Astrocyte of the cerebellum (primary cell): ENCODE data around the gene TBX5.

Experiments used
- DNase-seq: peaks from one replicate; pipeline ENCODE4 v3.0.0-alpha.2; 2011; ENCODE audit warnings: low read depth
- H3K4me3 ChIP-seq: 2 replicates; pipeline ENCODE4 v1.5.1; 2011; ENCODE audit warnings: mild to moderate bottlenecking, low read depth, low read length, moderate library complexity
- CTCF ChIP-seq: IDR thresholded peaks from 2 replicates; pipeline ENCODE4 v1.5.1; 2012; ENCODE audit warnings: low read length, low read depth, moderate library complexity, mild to moderate bottlenecking; ENCODE audit errors: missing control alignments
- in situ Hi-C: cut with HindIII; loops from 2 replicates; pipeline ENCODE4 v1.10.0; 2017; ENCODE audit warnings: low sequenced_read_pairs

The TBX5 gene

GRCh38 chr12:114405519-114406271 lies at the start of gene TBX5:
TSS of gene TBX5 (minus strand) at chr12:114406144. CDS start at chr12:114403898, 2,246 bp downstream.
- DNase-seq, result no peak
- H3K4me3 ChIP-seq, result no peak within 1 kb of the TSS
- in situ Hi-C loops, result no loop called here
- no peak for TF ChIP-seq CTCF

- in situ Hi-C loops, result no loop called here
- H3K4me3 ChIP-seq, result no peak overlapping the region
- no peak for TF ChIP-seq CTCF
- DNase-seq, result no peak
Observed at GRCh38 chr12:114451657-114452056, 45.7 kb upstream of the TBX5 start.

GRCh38 chr12:114450515-114451300 lies 44.8 kb upstream of the TBX5 start:
- in situ Hi-C loops, result no loop called here
- H3K4me3 ChIP-seq, result no peak overlapping the region
- no peak for TF ChIP-seq CTCF
- no peak for DNase-seq

- H3K4me3 ChIP-seq, result no peak overlapping the region
- in situ Hi-C loops, result no loop called here
- no peak for DNase-seq
- no peak for TF ChIP-seq CTCF
Observed at GRCh38 chr12:114450019-114450418, 44.1 kb upstream of the TBX5 start.

GRCh38 chr12:114448618-114448933 lies 42.6 kb upstream of the TBX5 start:
- in situ Hi-C loops, result no loop called here
- no peak for DNase-seq
- no peak overlapping the region for H3K4me3 ChIP-seq
- no peak for TF ChIP-seq CTCF

- H3K4me3 ChIP-seq, result no peak overlapping the region
- in situ Hi-C loops, result no loop called here
- DNase-seq, result no peak
- TF ChIP-seq CTCF, result no peak
Observed at GRCh38 chr12:114447799-114448617, 42.1 kb upstream of the TBX5 start.
